Loucy (cell line): ENCODE results near the gene FAT4.
A peak's percentile ranks its signal among the peaks of the same experiment; 100 is the strongest.

Experiments used
- H2AFZ ChIP-seq: fragments of 200-600 bp; sonication (generic); 2 replicates; pipeline ENCODE4 v1.6.0; 2016; ENCODE audit warnings: antibody characterized with exemption, mild to moderate bottlenecking, low read length, moderate library complexity
- H3F3A ChIP-seq: fragments of 200-600 bp; 2 replicates; pipeline ENCODE4 v1.6.0; 2016; ENCODE audit warnings: antibody characterized with exemption, low read depth, mild to moderate bottlenecking
- H3K27me3 ChIP-seq: fragments of 200-600 bp; sonication (generic); 2 replicates; pipeline ENCODE4 v1.6.1; 2014; ENCODE audit warnings: low read length, mild to moderate bottlenecking; ENCODE audit not compliant: insufficient read depth, poor library complexity, severe bottlenecking
- H3K36me3 ChIP-seq: fragments of 200-600 bp; sonication (generic); 2 replicates; pipeline ENCODE4 v1.6.1; 2016; ENCODE audit warnings: low read length; ENCODE audit not compliant: insufficient read depth
- H3K4me1 ChIP-seq: fragments of 200-600 bp; sonication (generic); 2 replicates; pipeline ENCODE4 v1.5.1; 2014; ENCODE audit warnings: low read length, mild to moderate bottlenecking; ENCODE audit not compliant: insufficient read depth, poor library complexity, severe bottlenecking
- H3K4me2 ChIP-seq: fragments of 200-600 bp; sonication (generic); 2 replicates; pipeline ENCODE4 v1.6.0; 2014; ENCODE audit warnings: antibody characterized with exemption, low read length, low read depth, mild to moderate bottlenecking; ENCODE audit not compliant: poor library complexity, severe bottlenecking
- H3K4me3 ChIP-seq: fragments of 200-600 bp; sonication (generic); 2 replicates; pipeline ENCODE4 v1.5.1; 2014; ENCODE audit warnings: low read length, mild to moderate bottlenecking, mixed read lengths; ENCODE audit not compliant: poor library complexity, severe bottlenecking
- H3K79me2 ChIP-seq: fragments of 200-600 bp; sonication (generic); 2 replicates; pipeline ENCODE4 v1.6.1; 2014; ENCODE audit warnings: low read length; ENCODE audit not compliant: insufficient read depth
- H3K9ac ChIP-seq: fragments of 200-600 bp; sonication (generic); 2 replicates; pipeline ENCODE4 v1.6.0; 2014; ENCODE audit warnings: mild to moderate bottlenecking, low read depth, low read length, moderate library complexity; ENCODE audit not compliant: poor library complexity, severe bottlenecking
- H3K9me2 ChIP-seq: fragments of 200-600 bp; sonication (generic); replicated peaks from 2 replicates; pipeline ENCODE4 v1.6.1; 2016; ENCODE audit warnings: low read depth, low read length, mixed read lengths
- H3K9me3 ChIP-seq: fragments of 200-600 bp; sonication (generic); 2 replicates; pipeline ENCODE4 v1.6.1; 2014; ENCODE audit warnings: mild to moderate bottlenecking, antibody characterized with exemption, low read length, low read depth; ENCODE audit not compliant: insufficient read depth
- H4K20me1 ChIP-seq: fragments of 200-600 bp; sonication (generic); 2 replicates; pipeline ENCODE4 v1.6.0; 2014; ENCODE audit warnings: antibody characterized with exemption, low read length, mild to moderate bottlenecking; ENCODE audit not compliant: insufficient read depth, poor library complexity, severe bottlenecking
- CTCF ChIP-seq: fragments of 200-600 bp; sonication (generic); conservative IDR thresholded peaks from 2 replicates; pipeline ENCODE4 v1.5.1; 2014; ENCODE audit warnings: mild to moderate bottlenecking, antibody characterized with exemption, low read length
- EZH2phosphoT487 ChIP-seq: fragments of 200-600 bp; IDR thresholded peaks from 2 replicates; pipeline ENCODE4 v1.6.1; 2018; ENCODE audit warnings: antibody characterized with exemption, mild to moderate bottlenecking, moderate library complexity, borderline replicate concordance

Gene FAT4

GRCh38 chr4:125283707-125284279 is 31.0 kb upstream of the FAT4 start:
- Histone ChIP-seq H3K4me2 (no peak overlapping the region), H3K4me1 (no peaks in the 10 kb centered on the region), H3K9me3 (no peaks in the 10 kb centered on the region), H3K36me3 (no peaks in the 10 kb centered on the region), H4K20me1 (no peaks in the 10 kb centered on the region), H3F3A (no peaks in the 10 kb centered on the region), H3K79me2 (no peaks in the 10 kb centered on the region), H3K9me2 (no peaks in the 10 kb centered on the region), H3K9ac (no peak overlapping the region), H2AFZ (no peak overlapping the region), H3K4me3 (no peak overlapping the region), H3K27me3 (no peaks in the 10 kb centered on the region)
- no peak for TF ChIP-seq EZH2phosphoT487
- peak; percentile 78 for TF ChIP-seq CTCF

GRCh38 chr4:125297116-125297515 is 17.6 kb upstream of the FAT4 start:
- no peaks in the 10 kb centered on the region for H3K9me2 ChIP-seq
- no peaks in the 10 kb centered on the region for H3K79me2 ChIP-seq
- no peak for TF ChIP-seq EZH2phosphoT487
- TF ChIP-seq CTCF = no peak
- no peaks in the 10 kb centered on the region for H4K20me1 ChIP-seq
- H2AFZ ChIP-seq = no peak overlapping the region
- no peak overlapping the region for H3K4me2 ChIP-seq
- H3K4me1 ChIP-seq = no peaks in the 10 kb centered on the region
- H3K9me3 ChIP-seq = no peaks in the 10 kb centered on the region
- H3F3A ChIP-seq = no peaks in the 10 kb centered on the region
- H3K27me3 ChIP-seq = no peaks in the 10 kb centered on the region
- no peaks in the 10 kb centered on the region for H3K36me3 ChIP-seq
- no peak overlapping the region for H3K9ac ChIP-seq
- H3K4me3 ChIP-seq = no peak overlapping the region

- Histone ChIP-seq H2AFZ (no peak overlapping the region), H3K9me2 (no peaks in the 10 kb centered on the region)
- no peak for TF ChIP-seq CTCF
- TF ChIP-seq EZH2phosphoT487 = no peak
Measured at GRCh38 chr4:125303058-125303457, 11.7 kb upstream of the FAT4 start.

More at GRCh38 chr4:125303058-125303457, 11.7 kb upstream of the FAT4 start:
- H3K27me3 ChIP-seq = no peaks in the 10 kb centered on the region
- no peaks in the 10 kb centered on the region for H3K9me3 ChIP-seq
- H3K4me3 ChIP-seq = no peak overlapping the region
- H3K79me2 ChIP-seq = no peaks in the 10 kb centered on the region
- H3F3A ChIP-seq = no peaks in the 10 kb centered on the region
- H3K4me2 ChIP-seq = no peak overlapping the region
- no peaks in the 10 kb centered on the region for H3K4me1 ChIP-seq
- no peaks in the 10 kb centered on the region for H4K20me1 ChIP-seq
- no peaks in the 10 kb centered on the region for H3K36me3 ChIP-seq
- no peak overlapping the region for H3K9ac ChIP-seq
